Measurements from ENCODE around the gene ZNF823. TPM values are rescaled to one million over a fixed set of nuclear protein-coding genes. Genes with fewer than 3 reads are reported as not detected.

Gene ZNF823
- total and polyA plus RNA-seq, 9 of the 15 experiments (the other 6 are each of a cell fraction or from before 2014, with no cell fraction given): 4.0 to 13.4 (median 6.1) TPM

- TF ChIP-seq ZNF277 (CRISPR knock-in tag; IDR thresholded peaks at IDR 0.05; ENCODE audit: borderline replicate concordance) (no peak), ZFP30 (CRISPR knock-in tag; IDR thresholded peaks at IDR 0.05; ENCODE audit: borderline replicate concordance) (no peak), THRB (CRISPR knock-in tag; conservative IDR thresholded peaks at IDR 0.05) (no peak), KLF16 (IDR thresholded peaks at IDR 0.05) (0 out of 2 replicates have a peak, but pooled peaks have one; percentile 30), ELF1 (tag; IDR thresholded peaks at IDR 0.05) (no peak), ZNF408 (CRISPR knock-in tag; IDR thresholded peaks at IDR 0.05; ENCODE audit: low read depth) (no peak), TEAD2 (tag; IDR thresholded peaks at IDR 0.05) (no peak), RAD21 (CRISPR knock-in tag; conservative IDR thresholded peaks at IDR 0.05 in 1 of 2, IDR thresholded peaks at IDR 0.05 in 1 of 2) (peak in 1 of 2 experiments; percentile 70; a peak in 2 of 4 replicates), KDM2B (CRISPR knock-in tag; IDR thresholded peaks at IDR 0.05) (no peak), EGR1 (conservative IDR thresholded peaks at IDR 0.05) (no peak), TAF9B (IDR thresholded peaks at IDR 0.05; ENCODE audit: partially characterized antibody) (no peak), SMC3 (conservative IDR thresholded peaks at IDR 0.05; ENCODE audit: insufficient read depth, low read depth, low read length) (peak; percentile 56; the same call in 1 of the 2 replicates), SMARCB1 (IDR thresholded peaks at IDR 0.05; ENCODE audit: insufficient read length, low read depth) (no peak)
- TF ChIP-seq, protein P1, sequence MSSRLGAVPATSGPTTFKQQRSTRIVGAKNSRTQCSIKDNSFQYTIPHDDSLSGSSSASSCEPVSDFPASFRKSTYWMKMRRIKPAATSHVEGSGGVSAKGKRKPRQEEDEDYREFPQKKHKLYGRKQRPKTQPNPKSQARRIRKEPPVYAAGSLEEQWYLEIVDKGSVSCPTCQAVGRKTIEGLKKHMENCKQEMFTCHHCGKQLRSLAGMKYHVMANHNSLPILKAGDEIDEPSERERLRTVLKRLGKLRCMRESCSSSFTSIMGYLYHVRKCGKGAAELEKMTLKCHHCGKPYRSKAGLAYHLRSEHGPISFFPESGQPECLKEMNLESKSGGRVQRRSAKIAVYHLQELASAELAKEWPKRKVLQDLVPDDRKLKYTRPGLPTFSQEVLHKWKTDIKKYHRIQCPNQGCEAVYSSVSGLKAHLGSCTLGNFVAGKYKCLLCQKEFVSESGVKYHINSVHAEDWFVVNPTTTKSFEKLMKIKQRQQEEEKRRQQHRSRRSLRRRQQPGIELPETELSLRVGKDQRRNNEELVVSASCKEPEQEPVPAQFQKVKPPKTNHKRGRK (tag; IDR thresholded peaks at IDR 0.05): no peak
Measured at GRCh38 chr19:11699931-11700794, 38.6 kb downstream of the ZNF823 start (continued).

All from K562 (cell line).